ENCODE measurements around the gene SEC23B.

Gene SEC23B

GRCh38 chr20:18527339-18527738 lies 19.6 kb downstream of the SEC23B start:
- DNase-seq = no peak

- no peak for DNase-seq
Measured at GRCh38 chr20:18527836-18528235, 20.1 kb downstream of the SEC23B start.

- no peak for DNase-seq
Measured at GRCh38 chr20:18529041-18529440, 21.3 kb downstream of the SEC23B start.

- DNase-seq = no peak
Measured at GRCh38 chr20:18532626-18533025, 24.9 kb downstream of the SEC23B start.

GRCh38 chr20:18533491-18533890 lies 25.8 kb downstream of the SEC23B start:
- no peak for DNase-seq

GRCh38 chr20:18533978-18534644 lies 26.4 kb downstream of the SEC23B start:
- DNase-seq = no peak

- no peak for DNase-seq
Measured at GRCh38 chr20:18537651-18538050, 29.9 kb downstream of the SEC23B start.

- no peak for DNase-seq
Measured at GRCh38 chr20:18541741-18542140, 34.0 kb downstream of the SEC23B start.

GRCh38 chr20:18543216-18543615 lies 35.5 kb downstream of the SEC23B start:
- no peak for DNase-seq

- no peak for DNase-seq
Measured at GRCh38 chr20:18543932-18544331, 36.2 kb downstream of the SEC23B start.

- no peak for DNase-seq
Measured at GRCh38 chr20:18545566-18545965, 37.8 kb downstream of the SEC23B start.

- DNase-seq = no peak
Measured at GRCh38 chr20:18548465-18548864, 40.7 kb downstream of the SEC23B start.

GRCh38 chr20:18553746-18554145 lies 46.0 kb downstream of the SEC23B start:
- DNase-seq = no peak

GRCh38 chr20:18566892-18567738 lies 59.4 kb downstream of the SEC23B start, which contains the start of gene SMIM26:
SMIM26 (plus strand) TSS chr20:18567432; CDS start chr20:18567479, 47 bp downstream.
- peak; percentile 89 for DNase-seq

- no peak for DNase-seq
Measured at GRCh38 chr20:18567739-18568091, 60.0 kb downstream of the SEC23B start.

- no peak for DNase-seq
Measured at GRCh38 chr20:18571009-18571408, 63.3 kb downstream of the SEC23B start.

- DNase-seq = no peak
Measured at GRCh38 chr20:18571578-18571977, 63.8 kb downstream of the SEC23B start.

GRCh38 chr20:18577942-18578341 lies 70.2 kb downstream of the SEC23B start:
- no peak for DNase-seq

GRCh38 chr20:18578581-18578980 lies 70.8 kb downstream of the SEC23B start:
- DNase-seq = no peak

- no peak for DNase-seq
Measured at GRCh38 chr20:18580012-18580411, 72.3 kb downstream of the SEC23B start.

- no peak for DNase-seq
Measured at GRCh38 chr20:18585134-18585533, 77.4 kb downstream of the SEC23B start.

- DNase-seq = peak; percentile 82
Measured at GRCh38 chr20:18587665-18588573, 80.2 kb downstream of the SEC23B start, which contains the start of gene DTD1. DTD1 (plus strand) TSS chr20:18588054; CDS start chr20:18588073, 19 bp downstream.

- no peak for DNase-seq
Measured at GRCh38 chr20:18588574-18588933, 80.8 kb downstream of the SEC23B start.

Data from KG1 (cell line).